ENCODE measurements around the gene ADRM1.
A peak's percentile ranks its signal among the peaks of the same experiment; 100 is the strongest.

ADRM1 gene, protein sequence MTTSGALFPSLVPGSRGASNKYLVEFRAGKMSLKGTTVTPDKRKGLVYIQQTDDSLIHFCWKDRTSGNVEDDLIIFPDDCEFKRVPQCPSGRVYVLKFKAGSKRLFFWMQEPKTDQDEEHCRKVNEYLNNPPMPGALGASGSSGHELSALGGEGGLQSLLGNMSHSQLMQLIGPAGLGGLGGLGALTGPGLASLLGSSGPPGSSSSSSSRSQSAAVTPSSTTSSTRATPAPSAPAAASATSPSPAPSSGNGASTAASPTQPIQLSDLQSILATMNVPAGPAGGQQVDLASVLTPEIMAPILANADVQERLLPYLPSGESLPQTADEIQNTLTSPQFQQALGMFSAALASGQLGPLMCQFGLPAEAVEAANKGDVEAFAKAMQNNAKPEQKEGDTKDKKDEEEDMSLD

GRCh38 chr20:62302341-62303061 is at the start of gene ADRM1:
ADRM1 (plus strand) TSS chr20:62302997; CDS start chr20:62303569, 572 bp downstream.
- DNase-seq, result peak; percentile 98

DNA sequence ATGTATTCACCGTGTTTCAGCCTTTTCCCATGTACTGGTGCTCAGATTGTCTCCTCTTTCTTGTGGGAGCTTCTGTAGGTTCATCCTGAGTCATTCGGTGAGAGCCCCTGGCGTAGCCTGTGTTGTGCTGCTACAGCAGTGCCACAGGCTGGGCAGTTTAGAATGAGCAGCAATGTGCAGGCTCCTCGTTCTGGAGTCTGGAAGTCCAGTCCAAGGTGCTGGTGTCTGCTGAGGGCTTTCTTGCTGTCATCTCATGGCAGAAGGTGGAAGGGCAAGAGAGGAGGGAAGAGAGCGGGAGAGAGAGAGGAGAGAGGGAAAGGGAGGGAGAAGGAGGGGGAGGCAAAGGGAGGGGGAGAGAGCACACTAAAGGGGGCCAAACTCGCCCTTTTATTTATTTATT is 49.4 kb upstream of the ADRM1 start:
- DNase-seq, result no peak

DNA sequence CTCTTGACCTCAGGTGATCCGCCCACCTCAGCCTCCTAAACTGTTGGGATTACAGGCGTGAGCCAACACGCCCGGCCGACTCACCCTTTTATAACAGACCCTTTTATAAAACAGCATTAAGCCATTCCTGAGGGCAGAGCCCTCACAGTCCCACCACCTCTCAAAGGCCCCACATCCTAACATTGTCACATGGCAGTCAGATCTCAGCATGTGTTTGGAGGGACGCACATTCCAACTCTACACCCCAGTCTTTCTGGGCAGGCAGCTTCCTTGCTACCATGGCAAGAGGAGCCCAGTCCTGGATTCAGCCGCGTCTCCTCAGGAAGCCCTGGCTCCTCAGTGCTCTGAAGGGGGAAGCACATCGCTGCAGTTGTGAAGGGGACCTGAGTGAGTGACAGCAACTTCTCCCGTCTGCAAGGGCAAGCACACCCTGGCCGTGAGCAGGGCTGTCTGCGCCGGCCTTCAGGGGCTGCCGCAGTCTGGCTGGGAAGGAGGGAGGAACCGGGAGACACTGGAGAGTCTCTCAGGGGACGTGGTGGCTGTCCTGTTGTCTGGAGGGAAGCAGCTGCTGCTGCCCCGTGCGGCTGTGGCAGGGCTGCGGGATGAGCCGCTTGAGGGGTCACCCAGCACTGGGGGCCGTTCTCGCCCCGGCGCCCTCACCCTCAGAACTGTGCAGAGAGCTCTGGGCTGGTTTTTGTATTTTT is 48.6 kb upstream of the ADRM1 start:
- no peak for DNase-seq

DNA sequence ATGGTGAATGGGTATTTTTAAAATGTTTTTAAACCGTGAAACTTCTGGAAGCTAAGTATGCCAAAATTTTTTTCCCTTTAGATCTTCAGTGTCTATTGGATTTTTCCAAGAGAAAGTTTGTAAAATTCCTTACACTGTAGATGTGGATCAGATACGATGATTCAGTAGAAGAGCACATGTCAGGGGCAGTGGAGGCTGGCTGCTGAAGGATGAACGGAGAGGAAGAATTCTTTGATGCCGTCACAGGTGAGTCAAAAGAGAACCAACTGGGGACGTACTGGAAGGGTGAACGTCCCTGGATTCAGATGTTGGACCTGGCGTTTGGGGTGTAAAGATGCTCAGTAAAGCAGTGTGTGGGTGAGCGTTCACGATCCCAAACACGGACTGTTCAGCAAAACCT is 46.8 kb upstream of the ADRM1 start:
- no peak for DNase-seq

DNA sequence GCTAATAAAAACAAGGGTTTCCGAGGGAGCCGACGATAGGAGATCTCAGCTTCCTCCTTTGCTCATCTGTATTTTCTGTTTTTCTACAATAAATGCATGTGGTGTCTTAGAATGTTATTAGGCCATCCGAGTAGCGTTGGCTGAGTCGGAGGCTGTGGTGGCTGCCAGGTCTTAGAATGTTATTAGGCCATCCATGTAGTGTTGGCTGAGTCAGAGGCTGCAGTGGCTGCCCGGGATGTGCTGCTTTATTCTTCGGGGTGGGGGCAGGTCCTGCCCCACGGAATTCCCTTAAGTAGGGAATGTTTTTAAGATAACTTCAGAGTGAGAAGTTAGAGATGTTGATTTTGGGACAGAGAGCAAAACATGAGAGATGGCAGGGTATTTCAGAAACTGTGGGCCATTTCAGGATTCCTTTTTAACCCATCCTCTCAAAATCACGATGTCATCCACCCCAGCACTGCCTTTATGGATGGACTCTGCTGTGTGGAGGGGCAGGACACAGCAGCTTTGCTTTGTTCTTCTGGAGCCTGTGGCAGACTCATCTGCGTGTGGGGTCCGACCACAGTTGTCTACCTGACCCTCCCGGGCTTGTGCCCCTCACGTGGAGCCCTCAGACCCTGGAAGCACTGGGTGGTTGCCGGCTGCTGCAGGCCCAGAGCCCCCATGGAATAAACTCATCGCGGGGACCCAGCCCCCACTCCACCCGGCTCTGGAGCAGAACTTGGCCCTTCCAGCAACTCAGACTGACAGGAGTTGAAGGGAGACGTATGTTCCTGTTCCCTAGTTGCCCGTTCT is 44.1 kb upstream of the ADRM1 start:
- no peak for DNase-seq

DNA sequence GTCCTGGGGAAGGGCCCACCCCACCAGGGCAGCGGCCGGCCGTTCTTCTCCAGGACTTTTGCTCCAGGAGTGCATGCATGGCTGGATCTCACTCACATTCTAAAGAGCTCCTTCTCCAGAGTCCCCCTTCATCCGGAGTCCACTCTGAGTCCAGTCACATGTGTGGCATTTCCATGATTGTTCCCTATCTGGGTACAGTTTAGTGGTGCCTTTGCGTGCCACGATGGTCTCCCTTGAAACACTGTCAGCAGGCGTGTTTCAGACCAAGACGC is 43.6 kb upstream of the ADRM1 start:
- DNase-seq, result no peak

DNA sequence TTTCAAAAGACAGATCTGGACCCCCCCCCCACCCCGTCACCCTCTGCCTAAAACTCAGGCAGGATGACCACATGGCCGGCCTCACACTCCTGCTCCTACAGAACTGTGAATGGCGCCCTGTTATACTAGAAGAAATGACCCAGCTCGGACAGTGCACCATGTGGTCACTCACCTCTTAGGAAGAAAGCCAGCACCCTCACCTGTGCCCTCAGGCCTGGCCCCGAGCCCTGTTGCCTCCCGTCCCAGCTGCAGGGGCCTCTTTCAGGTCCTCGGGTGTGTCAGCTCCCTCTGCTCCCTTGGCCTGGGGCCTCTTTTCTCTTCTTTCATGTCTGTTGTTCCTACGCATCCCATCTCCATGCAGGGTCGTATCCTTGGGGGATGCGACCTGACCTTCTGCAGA is 40.7 kb upstream of the ADRM1 start:
- no peak for DNase-seq

GRCh38 chr20:62263396-62263795 is 39.4 kb upstream of the ADRM1 start:
- DNase-seq, result no peak

- DNase-seq, result no peak
Measured at GRCh38 chr20:62265365-62265764, 37.4 kb upstream of the ADRM1 start.

GRCh38 chr20:62266340-62266739 is 36.5 kb upstream of the ADRM1 start:
- no peak for DNase-seq

DNA sequence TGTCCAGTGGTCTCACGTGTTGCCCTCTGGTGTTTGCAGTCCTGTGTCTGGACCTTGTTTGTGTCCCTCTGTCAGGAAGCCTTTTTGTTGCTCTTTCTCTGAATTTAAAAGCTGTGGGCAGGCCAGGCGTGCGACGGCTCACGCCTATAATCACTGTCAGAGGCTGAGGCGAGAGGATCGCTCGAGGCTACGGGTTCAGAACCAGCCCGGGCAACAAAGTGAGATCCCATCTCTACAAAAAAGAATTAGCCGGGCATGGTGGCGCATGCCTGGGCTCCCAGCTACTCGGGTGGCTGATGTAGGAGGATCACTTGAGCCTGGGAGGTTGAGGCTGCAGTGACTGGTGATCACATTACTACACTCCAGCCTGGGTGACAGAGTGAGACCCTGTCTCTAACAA is 35.9 kb upstream of the ADRM1 start:
- no peak for DNase-seq

DNA sequence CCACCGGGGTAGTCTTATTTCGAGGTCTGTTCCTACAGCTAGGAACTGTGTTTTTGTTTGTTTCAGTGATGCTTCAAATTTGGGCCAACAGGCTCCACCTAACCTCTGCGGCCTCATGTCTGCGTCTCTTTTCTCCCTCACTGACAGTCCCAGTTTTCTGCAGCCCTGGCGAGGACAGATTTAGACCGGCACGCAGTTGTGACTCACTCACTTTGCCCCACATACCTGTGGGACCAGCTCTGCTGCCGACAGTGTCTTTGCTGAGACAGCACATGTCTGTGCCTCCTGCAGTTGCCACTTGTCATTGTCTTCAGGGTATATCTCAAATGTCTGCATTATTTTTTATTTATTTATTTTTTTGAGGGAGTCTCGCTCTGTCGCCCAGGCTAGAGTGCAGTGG is 35.3 kb upstream of the ADRM1 start:
- no peak for DNase-seq

DNA sequence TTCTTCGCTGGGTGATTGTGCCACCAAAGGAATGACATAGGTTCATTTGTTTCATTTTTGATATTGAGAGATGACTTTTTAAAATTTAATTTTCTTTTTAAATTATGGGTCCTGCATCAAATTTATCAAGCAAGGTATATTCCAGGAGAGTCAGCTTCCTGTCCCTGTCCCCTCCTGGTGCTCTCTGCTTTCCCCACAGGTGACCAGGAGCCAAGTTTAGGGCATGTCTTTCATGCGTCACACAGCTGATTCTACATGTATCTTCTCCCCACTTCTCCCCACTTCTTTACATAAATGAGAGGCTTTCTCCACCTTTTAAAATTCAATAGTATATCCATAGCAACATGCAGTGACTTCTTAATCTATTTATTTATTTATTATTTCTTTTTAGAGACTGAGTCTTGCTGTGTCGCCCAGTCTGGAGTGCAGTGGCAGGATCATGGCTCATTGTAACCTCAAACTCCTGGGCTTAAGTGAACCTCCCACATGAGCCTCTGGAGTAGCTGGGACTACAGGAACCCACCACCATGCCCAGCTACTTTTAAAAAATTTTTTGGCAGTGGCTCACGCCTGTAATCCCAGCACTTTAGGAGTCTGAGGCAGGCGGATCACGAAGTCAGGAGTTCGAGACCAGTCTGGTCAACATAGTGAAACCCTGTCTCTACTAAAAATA is 34.4 kb upstream of the ADRM1 start:
- DNase-seq, result no peak

GRCh38 chr20:62269378-62269777 is 33.4 kb upstream of the ADRM1 start:
- no peak for DNase-seq

DNA sequence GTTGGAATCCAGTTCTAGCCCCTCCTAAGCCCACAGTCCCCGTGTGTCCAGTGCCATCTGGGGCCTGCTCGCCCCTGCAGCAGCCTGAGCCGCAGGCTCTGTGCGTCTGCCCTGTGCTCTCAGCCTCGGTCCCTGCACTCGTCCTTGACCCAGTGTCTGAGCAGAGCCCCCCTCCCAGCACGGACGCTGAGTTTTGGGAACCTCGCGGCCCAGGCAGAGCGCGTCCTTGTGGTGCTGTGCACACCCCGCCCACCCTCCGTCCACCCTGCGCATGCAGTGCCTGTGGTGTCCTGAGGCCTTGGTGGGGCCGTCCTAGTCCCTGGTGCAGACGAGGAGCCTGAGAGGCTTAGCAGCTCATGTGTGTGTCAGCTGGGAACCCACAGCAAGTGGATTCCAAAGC is 32.9 kb upstream of the ADRM1 start:
- no peak for DNase-seq

GRCh38 chr20:62272200-62272599 is 30.6 kb upstream of the ADRM1 start:
- no peak for DNase-seq

- DNase-seq, result no peak
Measured at GRCh38 chr20:62273416-62273815, 29.4 kb upstream of the ADRM1 start.

- DNase-seq, result no peak
Measured at GRCh38 chr20:62274332-62274950, 28.4 kb upstream of the ADRM1 start.

- no peak for DNase-seq
Measured at GRCh38 chr20:62275219-62275618, 27.6 kb upstream of the ADRM1 start.

GRCh38 chr20:62276439-62276838 is 26.4 kb upstream of the ADRM1 start:
- DNase-seq, result no peak

GRCh38 chr20:62277253-62277652 is 25.5 kb upstream of the ADRM1 start:
- no peak for DNase-seq

DNA sequence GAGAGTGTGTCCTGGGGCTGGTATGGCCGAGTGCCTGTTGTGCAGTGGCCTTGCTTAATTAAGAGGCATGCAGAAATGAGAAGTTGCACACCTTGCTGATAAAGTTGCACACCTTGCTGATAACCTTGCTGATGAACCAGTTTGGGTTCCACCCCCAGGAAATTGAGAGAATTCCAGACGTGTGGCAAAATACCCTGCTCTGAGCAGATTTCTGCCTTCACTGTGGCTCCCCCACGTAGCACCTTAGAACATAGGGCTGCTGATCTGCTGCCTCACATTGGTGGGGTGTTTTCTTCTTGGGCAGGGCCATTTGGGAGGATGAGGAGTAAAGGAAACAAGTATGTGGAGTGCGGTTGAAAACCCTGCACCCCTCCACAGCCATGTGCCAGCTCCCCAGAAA is 22.5 kb upstream of the ADRM1 start:
- no peak for DNase-seq

Measured in NCI-H2171 (cell line).